ENCODE data around the gene TLCD5.

The TLCD5 gene

GRCh38 chr11:120308081-120308480 lies 17.0 kb upstream of the TLCD5 start:
- DNase-seq (ENCODE audit: low read depth), result no peak

DNA sequence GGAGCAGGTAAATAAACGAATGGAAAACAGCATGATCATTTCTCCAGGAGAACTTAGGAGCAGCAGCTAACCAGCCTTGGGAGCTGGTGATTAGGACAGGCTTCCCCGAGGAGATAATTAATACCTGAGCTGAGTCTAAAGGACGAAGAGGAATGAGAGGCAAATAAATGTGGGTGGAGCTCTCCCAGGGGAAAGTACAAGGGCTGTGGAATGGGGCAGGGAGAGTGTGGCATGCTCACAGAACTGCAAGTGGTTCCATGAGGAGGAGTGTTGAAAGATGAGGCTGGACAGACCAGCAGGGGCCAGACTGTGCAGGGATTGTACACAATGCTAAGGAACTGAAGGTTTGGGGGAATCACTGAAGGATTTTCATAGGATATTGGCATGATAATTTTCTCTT lies 14.2 kb upstream of the TLCD5 start:
- DNase-seq (ENCODE audit: low read depth), result no peak

DNA sequence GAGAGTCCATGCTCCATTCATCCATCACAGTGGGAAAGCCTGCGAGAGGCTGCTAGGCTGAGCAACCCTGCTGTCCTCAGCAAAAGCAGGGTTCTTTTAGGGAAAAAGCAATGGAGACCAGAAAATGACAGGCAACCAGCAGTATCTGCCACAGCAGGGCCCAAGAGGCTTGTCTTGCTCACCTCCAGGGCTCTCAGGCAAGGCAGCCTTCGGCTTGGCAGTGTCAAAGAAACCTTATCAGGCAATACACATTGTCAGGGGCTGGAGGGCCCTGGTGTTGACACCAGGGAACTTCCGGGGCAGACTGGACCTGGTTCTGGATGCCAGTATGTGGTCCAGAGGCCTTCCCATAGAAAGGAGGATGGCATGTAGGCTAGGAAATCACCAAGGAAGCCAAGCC lies 10.2 kb upstream of the TLCD5 start:
- no peak for DNase-seq (ENCODE audit: low read depth)

GRCh38 chr11:120316880-120317688 lies 8.0 kb upstream of the TLCD5 start:
- no peak for DNase-seq (ENCODE audit: low read depth)

GRCh38 chr11:120317689-120318480 lies 7.2 kb upstream of the TLCD5 start:
- DNase-seq (ENCODE audit: low read depth), result no peak

GRCh38 chr11:120318906-120319305 lies 6.2 kb upstream of the TLCD5 start:
- DNase-seq (ENCODE audit: low read depth), result no peak

GRCh38 chr11:120326228-120326627 lies 1.1 kb downstream of the TLCD5 start:
- no peak for DNase-seq (ENCODE audit: low read depth)

DNA sequence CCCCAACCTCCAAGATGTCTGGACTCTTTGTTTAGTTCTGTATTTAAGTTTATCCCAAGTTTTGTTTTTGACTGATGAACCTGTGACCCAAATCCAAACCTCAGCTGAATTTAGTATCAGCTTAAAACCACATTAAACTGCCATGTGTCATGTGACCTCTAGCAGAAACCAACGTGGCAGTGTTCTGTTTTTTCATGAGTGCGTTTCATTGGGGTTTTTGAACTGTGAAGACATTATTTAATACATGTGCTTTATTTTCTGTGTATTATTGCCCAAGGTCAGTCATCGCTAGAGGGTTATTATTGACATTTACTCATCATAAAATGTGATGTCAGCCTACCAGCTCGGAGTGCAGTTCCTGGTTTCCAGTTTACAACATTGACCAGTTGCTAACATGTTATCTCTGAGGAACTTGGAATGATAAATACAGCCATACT lies 1.8 kb downstream of the TLCD5 start:
- DNase-seq (ENCODE audit: low read depth), result no peak

- no peak for DNase-seq (ENCODE audit: low read depth)
Observed at GRCh38 chr11:120327311-120327710, 2.2 kb downstream of the TLCD5 start.

DNA sequence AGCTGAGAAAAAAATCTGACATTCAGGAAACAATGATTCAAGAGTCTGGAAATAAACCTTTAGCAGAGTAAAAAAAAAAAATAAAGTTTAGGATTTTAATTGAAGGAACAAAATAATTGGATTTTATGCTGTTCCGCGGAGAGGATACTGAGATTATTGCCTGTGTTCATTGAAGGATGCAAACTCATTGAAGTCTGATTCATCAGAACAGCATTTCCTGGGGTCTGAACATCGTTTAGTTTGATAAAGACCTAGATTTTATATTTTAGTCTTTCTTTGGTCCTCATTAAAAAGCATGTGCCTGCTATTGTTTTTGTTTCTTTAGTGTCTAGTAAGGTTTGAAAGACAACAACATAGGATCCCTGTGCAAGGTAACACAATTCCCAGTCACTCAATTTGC lies 4.5 kb downstream of the TLCD5 start:
- DNase-seq (ENCODE audit: low read depth), result no peak

- DNase-seq (ENCODE audit: low read depth), result no peak
Observed at GRCh38 chr11:120330045-120330444, 4.9 kb downstream of the TLCD5 start.

DNA sequence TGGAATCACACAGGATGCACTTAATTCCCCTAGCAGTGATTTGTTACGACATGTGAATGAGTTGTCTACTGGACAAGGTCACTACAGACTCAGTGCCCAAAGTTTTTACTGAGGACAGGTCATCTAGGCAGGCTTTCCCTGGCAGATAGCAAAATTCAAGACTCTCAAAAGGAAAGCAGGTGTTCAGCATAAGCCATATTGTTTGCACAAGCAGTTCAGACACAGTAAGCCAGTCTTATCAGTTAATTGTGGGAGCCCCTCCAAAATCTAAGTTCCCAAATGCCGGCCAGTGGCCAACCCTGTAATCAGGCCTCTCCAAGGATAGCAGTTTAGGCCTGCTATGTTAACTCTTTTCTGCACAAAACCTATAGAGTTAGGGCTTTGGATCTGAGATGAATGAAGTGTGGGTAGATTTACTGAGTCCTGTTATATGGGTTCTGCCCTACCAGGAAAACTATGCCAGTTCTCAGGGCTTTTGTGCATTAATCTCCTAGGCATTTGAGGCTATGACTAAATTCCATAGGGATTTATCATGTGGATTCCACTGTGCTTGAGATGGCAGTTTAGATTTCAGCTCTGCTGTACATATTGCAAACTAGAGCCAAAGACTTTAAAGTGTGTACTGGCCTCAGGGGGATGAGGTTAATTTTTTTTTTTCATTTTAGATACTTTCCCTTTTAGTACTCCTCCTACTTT lies 6.3 kb downstream of the TLCD5 start:
- no peak for DNase-seq (ENCODE audit: low read depth)

DNA sequence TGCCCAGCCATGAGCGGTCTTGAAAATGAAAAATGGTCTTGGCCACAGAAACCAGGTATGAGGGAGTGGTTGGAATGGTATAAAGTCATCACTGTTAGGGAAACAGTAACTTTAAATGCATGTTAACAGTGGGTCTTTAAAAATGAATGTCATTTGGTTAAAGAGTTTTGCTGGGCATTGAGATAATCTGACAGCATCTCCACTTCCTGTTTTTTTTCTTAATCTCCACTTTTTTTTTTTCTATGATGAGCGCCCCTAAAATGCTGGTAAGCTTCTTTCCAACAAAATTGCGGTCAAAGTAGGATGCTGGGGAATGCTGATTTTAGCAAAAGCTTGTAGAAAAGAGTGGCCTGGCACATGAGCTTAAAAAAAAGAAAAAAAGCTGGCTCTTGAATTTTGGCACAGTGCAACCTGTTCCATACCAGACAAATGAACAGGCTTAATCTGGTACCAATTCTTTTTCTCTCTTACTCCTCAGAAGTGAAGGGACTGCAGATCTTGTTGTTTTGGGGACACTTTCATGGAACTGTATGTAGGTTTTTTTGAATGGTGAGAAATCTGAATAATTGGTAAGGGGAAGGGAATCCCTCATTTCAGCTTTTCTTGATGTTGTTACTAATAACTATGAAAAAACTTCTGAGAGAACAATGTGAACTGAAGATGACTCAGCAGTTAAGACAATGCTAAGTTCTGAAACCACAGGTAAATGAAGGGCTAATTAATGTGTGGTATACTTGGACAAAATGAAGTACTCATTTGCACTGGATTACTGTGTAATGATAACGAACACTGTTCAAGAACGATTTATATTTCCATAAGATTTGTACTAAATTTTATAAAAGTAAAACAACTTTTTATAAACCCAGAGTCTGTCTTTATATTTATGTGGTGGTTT lies 8.0 kb downstream of the TLCD5 start:
- DNase-seq (ENCODE audit: low read depth), result no peak

DNA sequence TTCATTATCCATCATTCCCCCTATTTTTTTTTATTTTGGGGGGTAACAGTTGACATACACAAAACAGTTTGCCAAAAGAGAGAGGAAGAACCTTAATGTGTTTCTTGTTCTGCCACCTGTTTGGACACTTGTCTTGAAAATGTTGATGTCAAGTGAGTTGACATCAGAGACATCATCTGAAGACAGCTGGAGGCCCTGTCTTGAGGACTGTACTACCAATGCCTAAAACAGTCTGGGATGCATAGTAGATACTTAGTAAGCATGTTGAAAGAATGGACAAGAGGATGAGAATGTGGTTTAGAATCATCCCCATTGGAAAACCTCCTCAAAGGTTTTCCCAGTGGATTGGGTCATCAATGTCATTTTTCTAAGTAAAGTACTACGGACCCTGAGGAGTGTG lies 8.7 kb downstream of the TLCD5 start:
- DNase-seq (ENCODE audit: low read depth), result no peak

DNA sequence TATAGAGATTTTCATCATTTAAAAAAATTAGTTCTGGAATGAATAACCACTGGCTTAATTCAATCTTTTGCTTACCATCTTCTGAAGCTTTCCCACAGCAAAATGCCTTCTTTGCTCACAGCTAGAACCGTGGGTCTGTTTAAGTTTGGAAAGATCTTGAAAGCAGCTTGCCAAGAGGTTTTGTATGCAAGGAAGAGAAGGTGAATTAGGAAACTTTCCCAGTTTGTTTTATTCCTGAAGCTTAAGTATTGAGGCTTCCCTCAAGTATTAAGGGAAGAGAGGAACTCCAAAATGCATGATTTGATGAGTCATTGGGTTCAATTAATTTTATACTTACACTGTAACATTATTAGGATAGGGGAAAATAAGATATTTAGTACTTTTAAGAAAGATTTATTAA lies 9.2 kb downstream of the TLCD5 start:
- no peak for DNase-seq (ENCODE audit: low read depth)

- peak; percentile 16 for DNase-seq (ENCODE audit: low read depth)
Observed at GRCh38 chr11:120334894-120335462, 9.9 kb downstream of the TLCD5 start.

DNA sequence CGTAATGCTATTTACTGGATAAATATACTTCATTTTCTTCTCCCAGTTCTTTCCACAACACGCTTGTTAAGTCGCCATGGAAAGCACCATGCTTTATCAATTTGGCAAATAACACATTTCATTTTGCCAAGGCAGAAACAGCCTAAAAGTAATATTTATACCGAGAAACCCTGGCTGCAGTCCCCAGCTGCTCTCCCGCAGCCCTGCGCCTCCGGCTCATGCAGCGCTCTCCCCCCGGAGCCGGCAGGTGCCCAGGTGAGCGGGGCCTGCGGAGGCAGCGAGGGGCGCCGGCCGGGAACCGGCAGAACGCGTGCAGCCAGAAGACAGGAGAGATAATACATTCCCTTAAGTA lies 10.4 kb downstream of the TLCD5 start:
- no peak for DNase-seq (ENCODE audit: low read depth)

DNA sequence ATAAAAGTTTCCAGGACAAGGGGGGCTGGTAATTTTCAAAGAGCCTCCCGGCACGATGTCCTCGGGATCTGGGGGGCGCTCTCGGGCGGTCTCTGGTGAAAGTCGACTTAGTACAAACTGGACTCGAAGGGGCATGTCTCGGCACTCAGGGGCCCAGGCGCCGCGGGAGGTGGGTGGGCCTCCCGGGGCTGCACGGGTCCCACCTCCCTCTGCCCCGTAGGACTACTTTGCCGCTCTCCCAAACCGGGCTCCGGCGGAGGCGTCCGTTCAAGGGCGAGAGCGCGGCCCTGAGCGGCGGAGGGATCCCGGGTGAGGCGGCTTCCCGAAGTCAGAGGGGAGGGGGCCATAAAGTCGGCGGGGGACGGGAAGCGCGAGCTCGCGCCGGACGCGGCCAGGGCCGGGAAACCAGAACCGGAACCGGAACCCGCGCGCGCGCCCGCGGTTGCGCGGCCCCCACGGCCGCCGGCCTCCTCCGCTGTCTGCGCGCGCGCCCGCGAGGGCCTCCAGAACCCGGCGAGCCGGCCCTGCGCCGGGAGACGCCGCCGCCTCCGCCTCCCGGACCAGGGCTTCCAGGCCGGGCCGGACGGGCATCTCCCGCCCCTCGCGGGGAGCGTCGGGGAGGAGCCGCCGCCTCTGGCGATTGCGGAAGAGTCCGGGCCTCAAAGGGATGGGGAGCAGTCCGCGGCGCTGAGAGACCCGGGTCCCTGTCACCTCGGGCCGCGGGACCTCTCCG lies 11.0 kb downstream of the TLCD5 start, which contains the start of gene ARHGEF12:
TSS of gene ARHGEF12 (plus strand) at position 506 of the 733 bp plus-strand sequence. CDS start 831 bp downstream, outside the sequence.
- peak; percentile 61 for DNase-seq (ENCODE audit: low read depth)

DNA sequence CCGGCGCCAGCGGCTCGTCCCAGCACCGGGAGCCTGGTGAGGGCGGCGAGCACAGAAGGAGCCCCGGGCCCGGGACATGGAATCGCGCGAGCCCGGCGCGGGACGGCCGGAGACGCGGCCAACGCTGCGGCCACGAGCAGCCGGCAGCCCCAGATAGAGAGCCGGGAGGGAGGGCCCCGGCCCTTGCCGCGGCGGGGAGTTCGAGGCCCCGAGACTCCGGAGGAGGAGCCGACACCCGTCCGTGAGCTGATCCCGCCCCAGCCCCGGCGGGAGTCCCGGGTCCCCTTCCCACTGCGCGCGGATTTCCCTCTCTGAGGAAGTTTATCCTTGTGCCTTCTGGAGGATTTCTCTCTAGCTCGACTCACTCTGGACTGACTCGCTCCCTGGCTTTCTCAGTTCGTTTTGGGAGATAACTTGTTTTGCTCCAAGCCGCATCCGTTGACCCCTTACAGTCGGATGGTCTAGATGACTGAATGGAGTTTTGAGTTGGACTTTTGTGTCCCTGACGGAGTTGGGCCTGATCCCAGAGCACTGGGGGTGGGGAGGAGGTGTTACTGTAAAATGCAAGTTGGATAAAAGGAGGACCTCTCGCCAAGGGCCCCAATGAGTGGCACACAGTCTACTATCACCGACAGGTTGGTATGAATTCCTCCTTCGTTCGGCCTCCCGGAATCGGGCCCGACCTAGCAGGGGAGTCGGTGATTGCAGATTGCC lies 11.7 kb downstream of the TLCD5 start:
- no peak for DNase-seq (ENCODE audit: low read depth)
